Transverse colon (tissue), 4 donors: ENCODE data around the gene PALLD.

Experiments
- POLR2A ChIP-seq: fragments of 450-650 bp; IDR thresholded peaks from one replicate; pipeline ENCODE4 v1.6.1; 2016; ENCODE audit warnings: antibody characterized with exemption, mild to moderate bottlenecking, moderate library complexity
- POLR2AphosphoS5 ChIP-seq, 3 donors: sonication (generic); formaldehyde crosslinking; IDR thresholded peaks; one replicate each; pipeline ENCODE4 v1.6.1; 2016; ENCODE audit warnings: antibody characterized with exemption in 3 of 3
- TF ChIP-seq, protein P1 (sequence below), 5 experiments: fragments of 200-600 bp in 3 of 5; fragments of 450-650 bp in 2 of 5; sonication (generic) in 3 of 5; IDR thresholded peaks; 1 replicate in 2 of 5; 2 replicates in 3 of 5; pipeline ENCODE4 v1.5.1; 2016 to 2017; ENCODE audit warnings: antibody characterized with exemption in 5 of 5, inconsistent platforms in 3 of 5, mild to moderate bottlenecking in 2 of 5, moderate library complexity in 1 of 5

DNA sequence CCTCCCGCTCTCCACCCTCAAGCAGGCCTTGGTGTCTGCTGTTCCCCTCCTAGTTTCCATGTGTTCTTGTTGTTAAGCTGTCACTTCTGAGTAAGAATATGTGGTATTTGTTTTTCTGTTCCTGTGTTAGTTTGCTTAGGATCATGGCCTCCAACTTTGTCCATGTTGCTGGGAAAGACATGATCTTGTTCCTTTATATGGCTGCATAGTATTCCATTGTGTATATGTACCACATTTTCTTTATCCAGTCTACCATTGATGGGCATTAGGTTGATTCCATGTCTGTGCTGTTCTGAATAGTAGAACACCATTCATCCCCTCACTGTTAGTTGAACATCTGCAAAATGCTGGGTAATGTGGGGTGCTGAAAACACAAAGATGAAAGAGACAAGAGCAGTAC, 222.9 kb downstream of the PALLD start:
- TF ChIP-seq POLR2AphosphoS5 (IDR thresholded peaks at IDR 0.05) = no peak
- TF ChIP-seq, protein P1, sequence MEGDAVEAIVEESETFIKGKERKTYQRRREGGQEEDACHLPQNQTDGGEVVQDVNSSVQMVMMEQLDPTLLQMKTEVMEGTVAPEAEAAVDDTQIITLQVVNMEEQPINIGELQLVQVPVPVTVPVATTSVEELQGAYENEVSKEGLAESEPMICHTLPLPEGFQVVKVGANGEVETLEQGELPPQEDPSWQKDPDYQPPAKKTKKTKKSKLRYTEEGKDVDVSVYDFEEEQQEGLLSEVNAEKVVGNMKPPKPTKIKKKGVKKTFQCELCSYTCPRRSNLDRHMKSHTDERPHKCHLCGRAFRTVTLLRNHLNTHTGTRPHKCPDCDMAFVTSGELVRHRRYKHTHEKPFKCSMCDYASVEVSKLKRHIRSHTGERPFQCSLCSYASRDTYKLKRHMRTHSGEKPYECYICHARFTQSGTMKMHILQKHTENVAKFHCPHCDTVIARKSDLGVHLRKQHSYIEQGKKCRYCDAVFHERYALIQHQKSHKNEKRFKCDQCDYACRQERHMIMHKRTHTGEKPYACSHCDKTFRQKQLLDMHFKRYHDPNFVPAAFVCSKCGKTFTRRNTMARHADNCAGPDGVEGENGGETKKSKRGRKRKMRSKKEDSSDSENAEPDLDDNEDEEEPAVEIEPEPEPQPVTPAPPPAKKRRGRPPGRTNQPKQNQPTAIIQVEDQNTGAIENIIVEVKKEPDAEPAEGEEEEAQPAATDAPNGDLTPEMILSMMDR (IDR thresholded peaks at IDR 0.05) = no peak
- TF ChIP-seq POLR2A = no peak
